Stimulated activated CD4-positive, alpha-beta T cell treated with anti-CD3 and anti-CD28 coated beads, TNF-alpha, amount 100 ng/mL, for 48 hours (primary cell): ENCODE results near the gene IRF1.

ENCODE experiments used
- DNase-seq, 3 donors: peaks; one replicate each; pipeline ENCODE4 v3.0.0-alpha.2; 2020; ENCODE audit warnings: low read depth in 3 of 3

The IRF1 gene

DNA sequence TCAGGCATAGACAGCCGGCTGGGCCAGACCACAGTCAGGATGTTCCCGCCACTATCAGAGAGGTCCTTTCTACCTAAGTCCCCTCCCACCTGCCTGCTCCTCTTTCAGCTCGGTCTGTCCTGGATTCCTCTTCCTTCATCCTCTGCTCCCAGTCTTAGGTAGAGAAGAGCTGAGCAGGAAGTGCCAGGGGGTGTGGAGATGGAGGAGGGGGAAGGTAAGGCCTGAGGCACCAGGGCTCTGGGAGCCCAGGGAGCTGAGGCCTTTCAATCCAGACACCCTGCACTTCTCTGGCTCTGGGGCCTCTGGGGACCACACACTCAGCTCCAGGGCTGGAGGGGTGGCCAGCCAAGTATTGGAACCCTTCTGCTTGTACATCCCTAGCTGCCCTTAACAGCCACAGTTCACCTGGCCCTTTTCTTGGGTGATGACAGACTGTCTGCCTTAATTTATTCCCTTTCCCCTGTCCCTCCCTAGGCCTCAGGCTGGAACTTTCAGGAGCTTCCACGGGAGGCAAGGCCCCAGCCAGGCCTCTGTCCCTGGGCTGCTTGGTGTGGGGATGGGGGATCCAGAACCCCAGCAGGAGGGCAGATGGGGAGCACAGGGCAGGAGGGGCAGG, 15.6 kb downstream of the IRF1 start:
- DNase-seq = no peak

DNA sequence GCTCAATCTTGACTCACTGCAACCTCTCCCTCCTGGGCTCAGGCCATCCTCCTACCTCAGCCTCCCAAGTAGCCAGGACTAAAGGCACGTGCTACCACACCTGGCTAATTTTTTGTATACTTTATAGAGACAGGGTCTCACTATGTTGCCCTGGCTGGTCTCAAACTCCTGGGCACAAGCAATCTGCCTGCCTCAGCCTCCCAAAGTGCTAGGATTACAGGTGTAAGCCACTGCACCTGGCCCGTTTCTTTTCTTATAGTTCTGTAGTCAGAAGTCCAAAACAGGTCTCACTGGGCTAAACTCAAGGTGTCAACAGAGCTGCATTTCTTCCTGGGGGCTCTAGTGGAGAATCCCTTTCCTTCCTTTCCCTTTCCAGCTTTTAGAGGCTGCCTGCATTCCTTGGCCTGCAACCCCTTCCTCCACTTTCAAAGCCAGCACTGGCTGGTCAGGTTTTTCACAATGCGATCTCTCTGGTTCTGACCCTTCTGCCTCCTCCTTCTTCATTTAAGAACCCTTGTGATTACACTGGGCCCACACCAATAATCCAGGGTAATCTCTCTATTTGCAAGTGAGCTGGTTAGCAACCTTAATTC, 16.3 kb downstream of the IRF1 start:
- DNase-seq = no peak

DNA sequence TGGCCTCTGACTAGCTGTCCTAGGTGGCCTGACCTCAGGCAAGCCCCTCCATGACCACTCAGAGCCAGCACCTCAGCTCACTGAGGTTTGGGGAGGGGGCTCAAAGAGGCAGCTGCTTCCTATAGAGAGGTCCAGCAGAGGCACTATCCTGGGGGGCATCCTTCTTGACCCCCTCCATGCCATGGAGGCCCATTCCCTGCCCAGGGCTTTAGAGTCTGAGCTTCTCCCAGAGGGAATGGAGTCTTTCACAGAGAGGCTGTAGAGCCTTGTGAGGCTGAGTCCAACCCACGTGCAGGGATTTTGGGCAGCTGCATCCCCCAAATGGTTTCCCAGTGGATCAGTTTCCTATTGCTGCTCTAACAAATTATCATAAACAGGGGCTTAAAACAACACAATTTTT, 16.9 kb downstream of the IRF1 start:
- DNase-seq = no peak

DNA sequence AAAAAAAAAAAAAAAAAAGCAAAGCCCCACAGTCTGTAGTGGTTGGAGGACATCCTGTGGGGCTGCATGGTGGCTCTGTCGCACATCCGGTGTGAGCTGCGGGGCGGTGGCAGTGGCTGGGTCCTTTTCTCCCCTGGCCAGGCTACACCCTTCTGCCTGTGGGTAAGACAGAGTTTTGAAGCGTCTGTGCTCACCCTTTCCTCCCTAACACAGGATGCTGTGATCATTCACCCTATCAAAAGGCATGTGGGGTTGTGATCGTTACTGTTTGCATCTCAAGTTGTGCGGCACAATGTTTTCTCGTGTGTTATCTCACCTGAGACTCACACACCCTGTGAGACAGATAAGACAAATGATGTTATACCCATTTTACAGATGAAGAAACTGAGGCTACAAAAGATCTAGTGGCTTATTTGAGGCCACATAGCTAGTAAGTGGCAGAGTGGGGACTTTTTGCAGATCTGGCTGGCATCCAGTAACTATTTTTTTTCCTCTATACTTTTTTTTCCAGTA, 17.5 kb downstream of the IRF1 start:
- no peak for DNase-seq

DNA sequence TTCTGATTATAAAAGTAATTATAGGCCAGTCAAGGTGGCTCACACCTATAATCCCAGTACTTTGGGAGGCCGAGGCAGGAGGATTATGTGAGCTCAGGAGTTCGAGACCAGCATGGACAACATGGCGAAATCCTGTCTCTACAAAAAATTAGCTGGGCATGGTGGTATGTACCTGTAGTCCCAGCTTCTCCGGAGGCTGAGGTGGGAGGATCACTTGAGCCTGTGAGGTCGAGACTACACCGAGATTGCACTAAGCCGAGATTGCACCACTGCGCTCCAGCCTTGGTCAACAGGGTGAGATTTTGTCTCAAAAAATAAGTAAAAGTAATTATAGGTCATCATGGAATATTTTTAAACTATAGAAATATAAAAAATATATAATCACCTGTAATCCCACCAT, 18.1 kb downstream of the IRF1 start:
- no peak for DNase-seq

DNA sequence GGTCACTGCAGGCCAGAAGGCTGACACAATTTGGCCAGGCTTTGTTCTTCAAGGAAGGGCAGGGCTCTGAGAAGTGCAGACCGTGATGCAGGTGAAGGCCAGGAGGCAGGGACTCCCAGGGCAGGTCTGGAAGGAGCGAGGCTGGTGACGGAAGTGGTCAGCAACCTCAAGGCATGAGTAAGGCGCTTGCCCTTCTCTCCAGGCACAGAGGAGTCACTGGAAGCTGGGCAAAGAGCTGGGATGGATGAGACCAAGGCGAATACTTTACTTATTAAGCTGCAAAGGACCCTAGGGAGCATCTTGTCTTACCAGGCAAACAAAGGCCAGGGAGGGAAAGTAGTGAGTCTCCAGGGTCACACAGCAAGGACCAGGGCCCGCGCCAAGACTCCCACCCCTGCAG, 18.6 kb downstream of the IRF1 start:
- DNase-seq = no peak

DNA sequence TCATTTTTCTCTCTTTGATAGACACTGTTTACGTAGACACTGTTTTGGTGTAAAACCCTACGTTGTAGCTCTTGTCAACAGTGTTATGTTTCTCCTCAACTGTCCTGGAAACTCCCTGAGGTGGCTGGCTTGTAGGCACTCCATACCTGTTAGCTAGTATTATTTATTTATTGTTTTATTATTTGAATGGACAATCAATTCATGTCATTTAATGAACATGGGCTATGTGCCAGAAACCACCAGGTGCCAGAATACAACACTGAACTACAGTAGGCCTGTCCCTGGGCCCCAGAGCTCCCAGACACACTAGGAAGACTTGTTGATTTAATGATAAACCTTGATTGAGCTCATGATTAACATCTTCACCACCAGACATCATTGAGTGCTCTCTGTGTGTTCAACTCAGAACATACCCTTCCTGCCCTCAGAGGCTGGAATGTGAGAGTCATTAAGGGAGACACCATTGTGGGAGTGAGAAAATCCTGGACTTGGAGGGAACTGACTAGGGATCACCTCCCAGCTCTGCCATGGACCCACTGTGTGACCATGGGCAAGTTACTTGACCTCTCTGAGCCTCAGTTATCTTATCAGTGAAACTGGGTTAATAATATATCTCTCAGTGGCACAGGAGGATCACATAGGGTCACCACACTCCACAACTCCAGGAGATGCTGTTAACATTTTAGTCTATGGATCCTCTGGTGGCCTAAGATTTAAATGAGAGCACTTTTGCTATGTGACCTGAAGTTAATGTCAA, 19.2 kb downstream of the IRF1 start:
- no peak for DNase-seq

DNA sequence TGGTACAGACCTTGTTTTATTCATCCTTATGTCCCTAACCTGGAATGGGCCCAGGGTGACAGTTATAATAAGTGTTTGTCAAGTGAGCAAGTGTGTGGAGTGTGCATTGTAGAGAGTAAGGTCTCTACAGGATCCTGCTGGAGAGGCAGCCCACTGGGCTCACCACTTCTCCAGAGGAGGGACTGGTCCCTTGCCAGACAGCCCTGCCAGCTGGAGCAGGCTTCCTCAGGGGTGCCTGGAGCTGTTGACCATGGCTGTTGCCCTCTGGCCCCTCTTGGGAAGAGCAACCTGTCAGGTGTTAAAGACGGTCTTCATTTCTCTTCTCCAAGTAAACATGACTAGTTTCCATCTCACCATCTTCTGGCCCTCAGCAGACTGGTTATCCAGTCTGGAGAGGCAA, 20.0 kb downstream of the IRF1 start:
- DNase-seq = no peak

DNA sequence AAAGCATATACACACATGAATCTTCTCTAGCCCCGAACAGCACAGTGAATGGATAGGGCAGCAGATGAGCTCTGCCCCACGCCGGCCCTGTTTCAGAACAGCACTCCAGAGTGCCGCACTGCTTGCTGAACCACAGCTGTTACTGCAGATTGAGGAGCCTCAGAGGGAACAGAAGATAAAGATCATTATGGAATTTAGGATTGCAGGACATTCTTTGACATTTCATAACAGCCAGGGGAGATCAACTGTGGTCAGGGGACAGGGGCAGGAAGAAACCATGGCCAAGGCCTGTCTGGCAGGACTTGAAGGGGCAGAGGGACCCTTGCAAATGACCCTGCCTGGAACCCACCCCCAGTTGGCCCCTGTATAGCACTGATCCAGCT, 20.6 kb downstream of the IRF1 start:
- DNase-seq = no peak

DNA sequence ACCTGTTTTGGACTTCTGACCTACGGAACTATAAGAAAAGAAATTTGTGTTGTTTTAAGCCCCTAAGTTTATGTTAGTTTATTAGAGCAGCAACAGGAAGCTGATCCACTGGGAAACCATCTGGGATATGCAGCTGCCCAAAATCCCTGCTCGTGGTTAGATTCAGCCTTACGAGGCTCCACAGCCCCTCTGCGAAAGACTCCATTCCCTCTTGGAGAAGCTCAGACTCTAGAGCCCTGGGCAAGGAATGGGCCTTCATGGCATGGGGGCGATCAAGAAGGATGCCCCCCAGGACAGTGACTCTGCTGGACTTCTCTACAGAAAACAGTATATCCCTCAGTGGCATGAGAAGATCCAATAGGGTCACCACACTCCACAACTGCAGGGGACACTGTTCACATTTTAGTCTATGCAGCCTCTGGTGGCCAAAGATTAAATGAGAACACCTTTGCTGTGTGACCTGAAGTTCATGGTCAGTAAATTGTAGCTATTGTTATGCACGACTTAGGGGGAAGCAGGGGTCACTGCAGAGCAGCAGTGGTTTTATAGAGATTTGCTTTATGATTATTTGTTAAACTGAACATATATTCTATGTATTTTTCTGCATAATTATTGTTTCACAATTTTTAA, 21.1 kb downstream of the IRF1 start:
- no peak for DNase-seq

DNA sequence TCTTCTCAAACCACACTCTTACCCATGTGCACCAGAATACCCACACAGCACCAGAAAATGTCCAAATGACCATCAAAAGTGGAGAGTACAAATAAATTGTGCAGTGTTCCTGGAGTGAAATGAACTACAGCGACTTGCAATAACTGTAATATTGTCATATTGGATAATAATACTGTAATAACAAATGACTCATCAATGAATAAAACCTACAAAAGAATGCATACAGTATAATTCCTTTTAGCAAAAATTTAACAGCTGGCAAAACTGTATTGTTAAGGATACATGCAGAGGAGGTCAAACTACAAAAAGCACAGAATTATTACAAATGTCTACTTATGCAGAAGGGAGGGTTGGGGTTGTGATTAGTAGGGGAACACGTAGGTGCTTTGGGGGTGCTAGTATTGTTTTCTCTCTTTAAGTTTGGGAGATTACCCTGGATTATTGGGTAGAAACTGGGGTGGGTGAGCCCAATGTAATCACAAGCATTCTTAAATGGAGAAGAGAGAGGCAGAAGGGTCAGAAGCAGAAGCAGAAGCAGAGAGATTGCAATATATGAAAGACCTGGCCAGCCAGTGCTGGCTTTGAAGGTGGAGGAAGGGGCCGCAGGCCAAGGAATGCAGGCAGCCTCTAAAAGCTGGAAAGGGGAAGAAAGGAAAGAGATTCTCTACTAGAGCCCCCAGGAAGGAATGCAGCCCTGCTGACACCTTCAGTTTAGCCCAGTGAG, 21.8 kb downstream of the IRF1 start:
- DNase-seq = no peak

DNA sequence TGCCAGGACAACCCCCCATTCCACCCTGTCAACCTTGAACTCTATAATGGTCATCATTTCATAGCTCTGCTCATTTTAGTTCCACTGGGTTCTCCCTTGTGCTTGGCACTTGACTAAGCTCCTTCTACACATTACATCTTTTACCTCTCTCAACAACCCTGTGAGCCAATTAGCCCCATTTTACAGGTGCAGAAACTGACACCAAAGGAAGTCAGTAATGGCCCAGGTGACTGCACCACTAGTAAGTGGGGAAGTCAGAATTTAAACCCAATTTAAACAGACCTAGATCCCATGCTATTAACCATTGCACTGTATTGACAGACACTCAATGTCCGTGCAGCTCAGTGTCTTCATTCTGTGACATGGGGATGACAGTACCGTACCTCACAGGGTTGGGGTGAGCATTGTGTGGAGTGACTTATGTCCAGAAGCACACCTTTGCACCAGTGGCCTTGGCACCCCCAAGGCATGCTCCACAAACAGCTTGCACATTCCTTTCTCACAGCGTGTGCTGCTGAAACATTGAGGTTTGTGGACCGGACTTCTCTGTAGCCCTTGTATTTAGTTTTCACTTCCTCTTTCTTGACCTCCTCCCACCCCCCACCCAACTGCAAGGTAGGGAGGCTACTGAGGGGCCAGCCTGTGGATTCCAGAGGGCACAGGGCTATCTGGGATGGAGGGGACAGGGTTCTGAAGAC, 23.1 kb downstream of the IRF1 start:
- no peak for DNase-seq

DNA sequence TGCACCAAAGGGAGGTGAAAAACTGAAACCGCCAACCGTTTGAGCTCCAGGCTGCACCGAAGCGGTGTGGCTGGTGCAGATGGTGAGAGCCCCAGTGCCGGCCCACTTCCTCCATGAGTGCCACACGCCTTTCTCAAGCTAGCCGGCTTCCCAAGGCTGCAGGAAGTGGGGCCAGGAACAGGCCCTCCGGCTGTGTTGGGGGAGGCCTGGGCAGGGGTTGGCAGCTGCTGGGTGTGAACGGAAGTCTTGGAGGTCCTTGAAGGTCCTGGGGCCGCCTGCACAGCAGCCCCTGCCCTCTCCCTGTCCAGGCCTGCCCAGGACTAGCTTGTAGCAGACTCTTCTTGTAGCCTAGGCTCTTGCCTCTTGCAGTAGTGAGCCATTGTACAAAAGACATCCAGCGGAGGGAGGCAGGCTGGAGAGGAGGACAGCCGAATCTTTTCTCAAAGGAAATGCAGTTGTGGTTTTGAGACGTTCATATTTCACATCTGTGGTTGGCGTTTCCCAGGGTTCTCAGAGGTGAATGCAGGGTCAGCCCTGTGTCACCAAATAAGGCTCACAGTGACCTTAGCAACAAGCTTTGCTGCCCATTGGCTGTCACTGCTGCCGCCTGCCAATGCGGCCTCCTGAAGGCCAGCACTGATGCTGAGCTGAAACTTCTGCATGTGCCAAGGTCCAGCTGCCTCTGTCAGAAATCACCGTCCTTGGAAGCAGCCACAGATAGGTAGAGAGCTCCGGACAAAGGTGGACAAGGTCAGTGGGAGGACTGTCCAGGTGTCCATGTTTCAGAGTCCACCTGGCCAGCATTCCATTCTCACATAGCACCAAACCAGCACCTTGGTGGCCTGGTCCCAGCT, 23.9 kb downstream of the IRF1 start:
- peak in 1 of 3 donors; percentile 52 for DNase-seq

DNA sequence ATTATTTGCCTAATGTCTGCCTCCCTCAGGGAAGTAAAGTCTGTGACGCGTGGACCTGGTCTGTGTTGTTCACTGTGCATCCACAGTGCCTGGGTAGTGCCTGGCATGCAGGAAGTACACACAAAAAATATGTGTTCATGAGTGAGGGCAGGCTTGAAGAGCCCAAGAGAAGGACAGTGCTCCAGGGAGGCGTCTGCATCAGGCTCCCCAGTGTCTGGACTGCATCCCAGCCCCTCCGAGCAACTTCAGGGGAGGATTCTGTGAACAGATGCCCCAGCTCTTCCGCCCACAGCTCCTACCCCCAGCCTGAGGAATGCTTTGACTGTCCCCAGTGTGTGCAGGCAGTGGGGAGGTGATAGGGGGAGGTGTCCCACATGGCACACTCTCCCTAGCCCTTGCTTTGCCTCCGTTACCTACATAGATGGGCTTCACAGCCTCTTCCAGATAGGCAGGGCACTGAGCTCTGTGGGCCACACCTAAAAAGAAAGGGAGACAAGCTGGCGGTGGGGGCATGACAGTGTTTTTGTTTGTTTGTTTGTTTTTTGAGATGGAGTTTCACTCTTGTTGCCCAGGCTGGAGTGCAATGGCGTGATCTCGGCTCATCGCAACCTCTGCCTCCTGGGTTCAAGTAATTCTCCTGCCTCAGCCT, 25.4 kb downstream of the IRF1 start:
- no peak for DNase-seq

DNA sequence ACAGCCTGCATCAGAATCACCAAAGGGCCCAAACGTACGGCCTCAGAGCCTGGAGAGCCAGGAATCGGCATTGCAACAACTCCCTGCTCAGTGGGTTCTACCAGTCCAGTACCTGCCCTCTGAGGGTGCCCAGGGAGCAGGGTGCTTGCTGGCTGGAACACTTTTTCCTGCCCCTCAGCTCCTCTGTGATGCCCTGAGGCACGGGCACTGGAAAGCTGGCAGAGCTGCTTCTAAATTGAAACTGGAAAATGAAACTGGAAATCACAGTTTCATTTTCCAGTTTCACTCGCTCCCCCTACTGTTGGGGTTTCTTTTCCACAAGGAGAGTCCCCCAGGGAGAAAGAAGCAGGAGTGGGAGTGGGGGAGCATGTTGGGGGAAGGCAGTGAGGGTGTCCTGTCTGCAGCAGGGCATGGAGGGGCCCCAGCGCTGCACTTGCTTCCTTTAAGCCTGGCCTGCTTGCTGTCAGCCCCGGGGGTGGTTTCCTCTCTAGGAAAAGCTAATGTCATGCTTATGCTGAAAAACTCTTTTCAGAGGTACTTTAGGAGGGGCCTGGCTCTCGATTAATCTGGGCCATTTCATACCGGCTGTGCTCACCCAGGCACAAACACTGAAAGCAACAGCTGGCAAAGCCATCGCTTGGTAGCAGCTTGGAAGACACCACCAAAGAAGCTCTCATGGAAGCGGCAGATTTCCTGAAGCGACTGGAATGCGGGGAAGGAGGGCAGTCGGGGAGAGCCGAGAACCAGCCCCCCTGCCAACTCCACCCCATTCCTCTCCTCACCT, 26.2 kb downstream of the IRF1 start:
- no peak for DNase-seq

DNA sequence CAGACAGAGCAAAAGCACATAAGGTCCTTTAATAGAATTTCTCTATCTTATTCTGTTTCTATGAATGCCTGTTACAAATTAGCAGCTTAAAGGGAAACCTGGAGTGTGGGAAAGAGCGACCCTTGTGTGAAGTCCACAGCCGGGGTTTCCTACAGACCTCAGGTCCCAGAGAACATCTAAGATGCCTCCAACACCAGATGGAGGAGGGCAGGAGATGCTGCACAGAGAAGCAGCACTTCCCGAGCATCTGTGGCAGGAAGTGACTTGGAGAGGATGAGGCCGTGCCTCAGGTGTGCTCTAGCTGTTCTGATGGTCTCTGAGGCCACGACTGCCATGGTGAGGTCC, 26.8 kb downstream of the IRF1 start:
- DNase-seq = no peak

DNA sequence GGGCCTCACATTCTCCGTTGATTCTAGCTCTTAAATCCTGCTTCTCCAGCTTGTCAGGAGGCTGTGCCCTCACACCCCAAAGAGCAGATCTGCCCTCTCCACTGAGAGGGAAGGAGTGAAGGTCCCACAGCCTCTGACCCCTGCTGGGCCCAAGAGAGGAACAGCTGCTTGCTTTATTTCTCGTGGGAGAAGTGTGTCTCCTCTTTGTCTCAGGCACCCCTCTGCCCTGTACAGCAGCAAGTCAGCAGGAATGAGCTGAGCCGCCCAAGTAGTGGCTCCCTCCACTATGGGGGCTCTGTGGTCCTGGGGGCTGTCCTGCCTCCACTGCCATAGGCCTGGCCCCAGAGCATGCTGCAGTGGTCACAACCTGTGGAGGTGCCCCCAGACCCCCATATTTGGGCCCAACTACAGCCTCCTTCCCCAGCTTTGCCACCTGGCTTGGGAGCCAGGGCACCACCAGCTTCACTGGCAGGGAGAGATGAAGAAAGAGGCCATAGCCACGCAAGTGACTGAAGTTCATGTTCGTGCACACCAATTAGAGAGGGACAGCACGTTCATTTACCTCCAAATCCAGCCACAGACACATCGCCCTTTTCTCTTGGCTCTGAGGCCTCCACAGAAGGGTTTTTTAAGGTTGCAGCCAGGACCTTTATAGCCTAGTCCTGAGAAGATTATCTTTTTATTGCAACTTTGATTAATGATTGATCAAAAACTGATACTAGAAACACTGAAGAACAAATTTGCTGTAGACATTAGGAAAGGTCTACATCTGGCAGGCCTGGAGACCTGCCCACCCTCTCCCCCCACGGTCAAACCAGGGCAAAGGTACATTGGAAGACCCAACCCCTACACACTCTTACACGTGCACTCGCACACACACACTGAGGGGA, 27.5 kb downstream of the IRF1 start:
- DNase-seq = no peak

DNA sequence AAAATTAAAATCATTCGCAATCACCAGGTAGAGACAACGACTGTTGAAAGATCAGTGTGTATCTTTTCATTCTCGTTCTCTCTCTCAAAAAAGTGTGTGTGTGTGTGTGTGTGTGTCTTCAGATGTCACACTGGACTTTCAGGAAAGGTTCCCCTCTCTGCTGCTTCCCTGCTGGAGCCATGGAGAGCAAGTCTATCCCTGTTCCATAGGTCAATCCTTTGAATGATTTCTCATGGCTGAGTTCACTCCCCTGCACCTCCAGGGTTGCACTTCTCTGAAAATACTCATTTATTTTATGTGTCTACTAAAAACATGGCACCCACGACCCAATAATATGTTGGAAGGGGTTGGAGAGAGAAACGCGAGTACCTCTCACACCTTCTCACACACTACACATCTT, 28.2 kb downstream of the IRF1 start:
- no peak for DNase-seq
